GM12872 (cell line): ENCODE results near the gene HTR6.

Experiments used
- TF ChIP-seq, protein P1 (sequence below): IDR thresholded peaks from 3 replicates; pipeline ENCODE4 v1.5.1; 2011; ENCODE audit warnings: low read depth, mild to moderate bottlenecking, low read length, moderate library complexity; ENCODE audit not compliant: insufficient read depth

HTR6 gene

DNA sequence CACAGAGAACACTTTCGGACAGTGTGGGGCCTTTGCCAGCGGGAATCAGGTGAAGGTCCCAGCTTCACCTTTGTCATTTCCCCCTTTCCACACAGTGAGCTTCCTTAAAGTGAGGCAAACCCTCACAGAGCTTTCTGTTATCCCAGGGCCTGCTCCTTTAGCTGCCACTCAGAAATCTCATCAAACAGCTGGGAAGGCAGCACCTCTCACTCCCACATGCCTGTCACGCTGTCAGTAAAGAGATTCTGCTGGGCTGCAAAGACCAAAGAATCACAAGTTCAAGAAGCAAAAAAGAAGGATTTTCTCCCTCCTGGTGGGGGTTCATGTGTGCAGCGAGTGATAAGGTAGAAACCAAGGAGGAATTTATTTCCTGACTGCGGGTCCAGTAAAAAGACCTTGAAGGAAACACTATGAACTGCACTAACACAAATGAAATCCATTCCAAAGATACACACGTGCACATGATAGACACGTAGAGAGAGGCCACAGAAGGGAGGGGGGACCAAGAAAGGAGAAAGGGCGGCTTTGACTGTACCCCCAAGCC is 44.0 kb downstream of the HTR6 start:
- TF ChIP-seq, protein P1, sequence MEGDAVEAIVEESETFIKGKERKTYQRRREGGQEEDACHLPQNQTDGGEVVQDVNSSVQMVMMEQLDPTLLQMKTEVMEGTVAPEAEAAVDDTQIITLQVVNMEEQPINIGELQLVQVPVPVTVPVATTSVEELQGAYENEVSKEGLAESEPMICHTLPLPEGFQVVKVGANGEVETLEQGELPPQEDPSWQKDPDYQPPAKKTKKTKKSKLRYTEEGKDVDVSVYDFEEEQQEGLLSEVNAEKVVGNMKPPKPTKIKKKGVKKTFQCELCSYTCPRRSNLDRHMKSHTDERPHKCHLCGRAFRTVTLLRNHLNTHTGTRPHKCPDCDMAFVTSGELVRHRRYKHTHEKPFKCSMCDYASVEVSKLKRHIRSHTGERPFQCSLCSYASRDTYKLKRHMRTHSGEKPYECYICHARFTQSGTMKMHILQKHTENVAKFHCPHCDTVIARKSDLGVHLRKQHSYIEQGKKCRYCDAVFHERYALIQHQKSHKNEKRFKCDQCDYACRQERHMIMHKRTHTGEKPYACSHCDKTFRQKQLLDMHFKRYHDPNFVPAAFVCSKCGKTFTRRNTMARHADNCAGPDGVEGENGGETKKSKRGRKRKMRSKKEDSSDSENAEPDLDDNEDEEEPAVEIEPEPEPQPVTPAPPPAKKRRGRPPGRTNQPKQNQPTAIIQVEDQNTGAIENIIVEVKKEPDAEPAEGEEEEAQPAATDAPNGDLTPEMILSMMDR = no peak

DNA sequence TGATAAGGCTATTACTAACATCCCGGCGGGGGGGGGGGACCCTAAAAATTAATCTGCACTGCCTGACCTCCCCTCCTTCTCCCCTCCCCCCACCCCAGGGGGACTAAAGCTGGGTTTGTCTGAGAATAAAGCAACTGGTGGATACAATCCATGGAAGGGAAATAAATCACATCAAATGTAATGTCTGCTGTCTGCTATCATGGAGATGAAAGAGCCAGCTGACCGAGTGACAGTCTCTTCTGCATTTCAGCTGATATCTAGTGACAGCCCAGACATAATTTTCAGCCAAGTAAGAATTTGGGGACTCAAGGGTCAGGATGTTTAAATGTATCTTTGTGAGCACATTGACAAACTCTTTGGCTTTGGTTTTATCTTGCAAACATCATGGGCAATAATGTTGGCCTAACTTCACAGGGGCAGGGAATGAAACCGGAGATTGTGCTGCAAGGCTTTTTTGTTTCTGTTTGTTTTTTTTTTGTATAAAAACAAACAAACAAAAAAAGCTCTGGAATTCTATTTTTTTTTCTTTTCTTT is 44.7 kb downstream of the HTR6 start:
- TF ChIP-seq, protein P1 = no peak

DNA sequence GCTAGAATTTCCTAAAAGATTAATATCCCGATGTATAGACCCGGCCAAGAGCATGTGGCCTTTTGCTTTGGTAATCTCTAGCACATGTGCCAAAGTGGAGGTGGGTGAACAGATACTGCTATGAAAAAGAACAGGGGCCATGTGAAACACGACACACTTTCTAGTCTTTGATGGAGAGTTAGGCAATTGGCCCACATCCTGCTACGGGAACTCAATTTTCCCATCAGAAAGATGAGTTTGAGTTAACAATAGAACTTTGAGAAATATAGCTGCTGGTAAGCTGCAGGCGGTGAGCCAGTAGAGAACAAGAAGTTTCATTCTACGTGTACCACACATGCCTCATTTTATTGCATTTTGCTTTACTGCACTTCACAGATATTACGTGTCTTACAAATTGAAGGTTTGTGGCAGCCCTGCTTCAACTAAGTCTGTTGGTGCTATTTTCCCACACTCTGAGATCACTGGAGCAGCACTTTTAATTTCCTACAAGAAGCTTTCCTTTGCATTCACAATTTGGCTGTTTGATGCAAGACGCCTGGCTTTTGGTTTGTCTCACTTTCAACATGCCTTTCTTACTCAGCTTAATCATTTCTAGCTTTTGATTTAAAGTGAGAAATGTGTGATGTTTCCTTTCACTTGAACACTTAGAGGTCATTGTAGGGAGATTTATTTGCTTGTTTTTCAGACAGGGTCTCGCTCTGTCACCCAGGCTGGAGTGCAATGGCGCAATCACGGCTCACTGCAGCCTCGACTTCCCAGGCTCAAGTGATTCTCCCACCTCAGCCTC is 46.3 kb downstream of the HTR6 start:
- TF ChIP-seq, protein P1 = no peak

DNA sequence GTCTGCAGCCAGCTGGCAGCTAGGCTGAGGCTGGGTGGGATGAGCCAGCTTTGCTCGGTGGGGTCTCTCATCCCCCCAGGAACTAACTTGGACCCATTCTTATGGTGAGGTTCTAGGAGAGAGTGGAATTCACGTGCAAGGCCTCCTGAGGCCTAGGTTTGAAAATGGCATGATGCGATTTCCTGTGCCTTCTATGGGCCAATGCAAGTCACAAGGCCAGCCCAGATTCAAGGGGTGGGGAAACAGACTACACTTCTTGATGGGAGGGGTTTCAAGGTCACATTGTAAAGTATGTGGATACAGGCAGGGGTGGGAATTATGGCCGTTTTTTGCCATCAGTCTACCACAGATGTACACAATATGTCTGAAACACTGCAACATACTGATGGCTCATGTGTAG is 48.3 kb downstream of the HTR6 start:
- TF ChIP-seq, protein P1 = no peak

DNA sequence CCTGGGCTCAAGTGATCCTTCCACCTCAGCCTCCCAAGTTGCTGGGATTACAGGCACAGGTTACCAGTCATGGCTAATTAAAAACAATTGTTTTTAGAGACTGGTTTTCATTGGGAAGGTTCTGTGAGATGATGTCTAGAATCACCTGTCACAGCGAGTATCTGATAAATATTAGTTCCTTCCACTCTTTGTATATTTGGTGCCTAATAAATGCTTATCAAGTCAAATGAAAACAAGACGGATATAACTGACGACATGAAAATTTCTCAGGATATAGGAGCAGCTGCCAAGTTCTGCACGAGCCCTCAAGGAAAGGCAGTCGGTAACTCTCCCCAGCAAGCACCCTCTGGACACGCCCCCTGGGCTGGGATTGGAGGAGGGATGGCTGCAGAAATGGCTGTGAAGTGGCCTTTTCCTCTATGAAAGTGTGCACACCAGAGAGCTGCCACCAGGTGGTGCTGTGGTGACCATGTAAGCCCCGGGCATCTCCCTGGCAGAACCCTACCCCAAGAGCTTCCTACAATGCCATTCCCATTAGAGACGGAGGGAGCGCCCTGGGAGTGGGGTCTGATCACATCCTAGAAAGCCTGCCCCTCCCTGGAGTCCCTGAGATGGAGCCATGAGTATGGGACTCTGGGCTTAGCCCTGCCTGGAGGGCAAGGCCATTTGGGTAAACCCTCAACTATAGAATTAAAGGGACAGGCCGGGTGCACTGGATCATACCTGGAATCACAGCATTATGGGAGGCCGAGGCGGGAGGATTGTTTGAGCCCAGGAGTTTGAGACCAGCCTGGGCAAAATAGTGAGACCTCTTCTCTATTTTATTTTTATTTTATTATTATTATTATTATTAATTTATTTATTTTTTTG is 50.9 kb downstream of the HTR6 start:
- TF ChIP-seq, protein P1 = peak; percentile 96

DNA sequence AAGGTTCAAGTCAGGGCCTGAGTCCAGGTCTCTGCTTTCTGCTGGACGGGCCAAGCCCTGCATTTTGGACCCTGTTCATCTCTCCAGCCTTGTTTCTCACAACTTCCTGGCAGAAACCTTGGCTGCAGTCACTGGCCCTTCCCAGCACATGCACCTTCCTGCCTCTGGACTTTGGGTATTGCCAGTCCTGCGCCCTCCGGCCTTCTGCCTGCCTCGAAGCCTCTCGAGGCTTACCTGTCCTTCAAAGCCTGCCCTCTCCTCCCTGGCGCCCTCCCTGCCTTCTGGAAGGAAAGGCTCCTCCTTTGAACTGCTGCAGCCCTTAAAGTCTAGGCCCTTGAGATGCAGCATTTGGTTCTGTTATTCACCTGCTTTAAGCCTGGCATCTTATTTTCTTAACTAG is 52.8 kb downstream of the HTR6 start:
- TF ChIP-seq, protein P1 = no peak

DNA sequence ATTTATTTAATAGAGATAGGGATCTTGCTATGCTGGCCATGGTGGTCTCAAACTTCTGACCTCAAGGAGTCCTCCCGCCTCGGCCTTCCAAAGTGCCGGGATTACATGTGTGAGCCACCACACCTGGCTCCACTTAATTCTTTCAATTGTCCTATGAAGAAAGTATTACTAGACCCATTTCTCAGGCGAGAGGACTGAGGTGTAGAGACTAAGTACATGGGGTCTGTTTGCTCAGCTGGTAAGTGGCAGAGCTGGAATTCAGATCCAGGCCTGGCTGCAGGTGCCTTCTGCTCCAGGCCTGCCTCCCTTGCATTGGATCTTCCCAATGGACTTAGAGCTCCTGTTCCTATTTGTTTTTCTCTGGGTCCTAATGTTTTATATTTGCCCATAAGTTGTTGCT is 55.5 kb downstream of the HTR6 start:
- TF ChIP-seq, protein P1 = no peak
